GDM1 (cell line): ENCODE data around the gene KIRREL3.

Experiments used
- DNase-seq: peaks from one replicate; lab custom pipeline; 2025; lab: John Stamatoyannopoulos, UW

The KIRREL3 gene

GRCh38 chr11:126419801-126420697, 580.5 kb downstream of the KIRREL3 start:
- DNase-seq, result peak; percentile 43

- DNase-seq, result no peak
These were observed 581.7 kb downstream of the KIRREL3 start for GRCh38 chr11:126418887-126419286.

GRCh38 chr11:126417091-126417862, 583.3 kb downstream of the KIRREL3 start:
- no peak for DNase-seq

GRCh38 chr11:126416542-126417090, 584.0 kb downstream of the KIRREL3 start:
- DNase-seq, result no peak

- no peak for DNase-seq
These were observed 584.7 kb downstream of the KIRREL3 start for GRCh38 chr11:126415669-126416420.

- no peak for DNase-seq
These were observed 585.4 kb downstream of the KIRREL3 start for GRCh38 chr11:126415128-126415527.

- DNase-seq, result no peak
These were observed 586.0 kb downstream of the KIRREL3 start for GRCh38 chr11:126414615-126415014.

- DNase-seq, result no peak
These were observed 586.6 kb downstream of the KIRREL3 start for GRCh38 chr11:126413843-126414405.

- DNase-seq, result no peak
These were observed 587.1 kb downstream of the KIRREL3 start for GRCh38 chr11:126413426-126413825.

GRCh38 chr11:126411971-126412381, 588.6 kb downstream of the KIRREL3 start:
- DNase-seq, result no peak

- DNase-seq, result no peak
These were observed 589.9 kb downstream of the KIRREL3 start for GRCh38 chr11:126410649-126411048.

- DNase-seq, result no peak
These were observed 591.0 kb downstream of the KIRREL3 start for GRCh38 chr11:126409620-126409985.

GRCh38 chr11:126408901-126409619, 591.5 kb downstream of the KIRREL3 start:
- DNase-seq, result no peak

GRCh38 chr11:126408496-126408895, 592.1 kb downstream of the KIRREL3 start:
- no peak for DNase-seq

GRCh38 chr11:126407682-126408288, 592.8 kb downstream of the KIRREL3 start:
- DNase-seq, result no peak

GRCh38 chr11:126407101-126407521, 593.5 kb downstream of the KIRREL3 start:
- no peak for DNase-seq

GRCh38 chr11:126406368-126406767, 594.2 kb downstream of the KIRREL3 start:
- DNase-seq, result no peak

GRCh38 chr11:126405906-126406305, 594.7 kb downstream of the KIRREL3 start:
- no peak for DNase-seq

GRCh38 chr11:126405374-126405773, 595.2 kb downstream of the KIRREL3 start:
- no peak for DNase-seq

- DNase-seq, result no peak
These were observed 596.2 kb downstream of the KIRREL3 start for GRCh38 chr11:126404367-126404766.

GRCh38 chr11:126403658-126404057, 596.9 kb downstream of the KIRREL3 start:
- no peak for DNase-seq
